Measurements from ENCODE around the gene ADGRV1. TPM values are rescaled to one million over a fixed set of nuclear protein-coding genes. Genes with fewer than 3 reads are reported as not detected.
"Not testable (repeated sequence)": the region's sequence is repeated elsewhere in the genome, so short reads cannot be mapped to it uniquely, and the experiment has no call there.

Gene ADGRV1
- total RNA-seq, 4 donors from 2014 or later, result 6.0 to 37.0 (median 10.6) TPM

DNA sequence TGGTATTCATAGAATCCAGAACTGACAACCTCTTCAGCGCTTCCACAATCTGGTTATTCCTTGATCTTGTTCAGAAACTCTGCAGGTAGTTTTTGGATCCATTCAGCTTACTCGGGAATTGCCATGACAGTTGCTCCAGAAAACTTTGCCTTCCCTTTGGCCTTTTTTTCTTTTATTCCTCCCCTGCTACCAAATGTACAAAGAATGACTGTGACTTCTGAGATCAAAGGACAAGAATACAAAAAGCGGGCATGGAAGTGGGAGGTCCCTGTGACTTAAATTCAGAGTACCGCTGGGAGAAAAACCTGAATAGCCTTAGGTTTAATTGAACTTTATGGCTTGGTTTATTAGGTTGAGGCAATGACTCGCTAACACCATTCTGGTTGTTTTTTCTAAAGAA, 59.5 kb downstream of the ADGRV1 start:
- intact Hi-C loops (cut with DNase I; ENCODE audit: low total_unique reads) (no loop called here), in situ Hi-C loops (cut with MboI; ENCODE audit: low pct_ligation_motif_present in 1 of 4, low pct_unique_long_range_greater_than_20kb in 1 of 4, low sequenced_read_pairs in 3 of 4) (no loop called here)
- TF ChIP-seq POLR2AphosphoS5 (IDR thresholded peaks at IDR 0.05) (no peak), EP300 (IDR thresholded peaks at IDR 0.05; ENCODE audit: low read depth) (no peak)
- TF ChIP-seq, protein P1, sequence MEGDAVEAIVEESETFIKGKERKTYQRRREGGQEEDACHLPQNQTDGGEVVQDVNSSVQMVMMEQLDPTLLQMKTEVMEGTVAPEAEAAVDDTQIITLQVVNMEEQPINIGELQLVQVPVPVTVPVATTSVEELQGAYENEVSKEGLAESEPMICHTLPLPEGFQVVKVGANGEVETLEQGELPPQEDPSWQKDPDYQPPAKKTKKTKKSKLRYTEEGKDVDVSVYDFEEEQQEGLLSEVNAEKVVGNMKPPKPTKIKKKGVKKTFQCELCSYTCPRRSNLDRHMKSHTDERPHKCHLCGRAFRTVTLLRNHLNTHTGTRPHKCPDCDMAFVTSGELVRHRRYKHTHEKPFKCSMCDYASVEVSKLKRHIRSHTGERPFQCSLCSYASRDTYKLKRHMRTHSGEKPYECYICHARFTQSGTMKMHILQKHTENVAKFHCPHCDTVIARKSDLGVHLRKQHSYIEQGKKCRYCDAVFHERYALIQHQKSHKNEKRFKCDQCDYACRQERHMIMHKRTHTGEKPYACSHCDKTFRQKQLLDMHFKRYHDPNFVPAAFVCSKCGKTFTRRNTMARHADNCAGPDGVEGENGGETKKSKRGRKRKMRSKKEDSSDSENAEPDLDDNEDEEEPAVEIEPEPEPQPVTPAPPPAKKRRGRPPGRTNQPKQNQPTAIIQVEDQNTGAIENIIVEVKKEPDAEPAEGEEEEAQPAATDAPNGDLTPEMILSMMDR (IDR thresholded peaks at IDR 0.05), result no peak
- no peak for DNase-seq
- Histone ChIP-seq H3K27me3 (no peaks in the 10 kb centered on the region), H3K27ac (no peak overlapping the region), H3K4me3 (no peak overlapping the region), H3K9me3 (no peaks in the 10 kb centered on the region), H3K36me3 (no peaks in the 10 kb centered on the region), H3K4me1 (no peaks in the 10 kb centered on the region)
- 26 to 48% methylated on average over 5 of the region's 5 CpGs for WGBS, 2 donors (ENCODE audit: low coverage in 1 of 2)

DNA sequence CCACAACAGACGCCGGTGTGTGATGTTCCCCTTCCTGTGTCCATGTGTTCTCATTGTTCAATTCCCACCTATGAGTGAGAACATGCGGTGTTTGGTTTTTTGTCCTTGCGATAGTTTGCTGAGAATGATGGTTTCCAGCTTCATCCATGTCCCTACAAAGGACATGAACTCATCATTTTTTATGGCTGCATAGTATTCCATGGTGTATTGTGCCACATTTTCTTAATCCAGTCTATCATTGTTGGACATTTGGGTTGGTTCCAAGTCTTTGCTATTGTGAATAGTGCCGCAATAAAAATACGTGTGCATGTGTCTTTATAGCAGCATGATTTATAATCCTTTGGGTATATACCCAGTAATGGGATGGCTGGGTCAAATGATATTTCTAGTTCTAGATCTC, 61.2 kb downstream of the ADGRV1 start:
- H3K36me3 ChIP-seq; H3K27ac ChIP-seq; in situ Hi-C loops (cut with MboI; ENCODE audit: low pct_ligation_motif_present in 1 of 4, low pct_unique_long_range_greater_than_20kb in 1 of 4, low sequenced_read_pairs in 3 of 4); DNase-seq; H3K9me3 ChIP-seq; H3K4me3 ChIP-seq; H3K27me3 ChIP-seq; H3K4me1 ChIP-seq; intact Hi-C loops (cut with DNase I; ENCODE audit: low total_unique reads): not testable (repeated sequence)
- WGBS, 2 donors (ENCODE audit: low coverage in 1 of 2), result 89% methylated on average over 6 of the region's 6 CpGs; no CpG with 5 or more reads in 1 of the 2 donors

DNA sequence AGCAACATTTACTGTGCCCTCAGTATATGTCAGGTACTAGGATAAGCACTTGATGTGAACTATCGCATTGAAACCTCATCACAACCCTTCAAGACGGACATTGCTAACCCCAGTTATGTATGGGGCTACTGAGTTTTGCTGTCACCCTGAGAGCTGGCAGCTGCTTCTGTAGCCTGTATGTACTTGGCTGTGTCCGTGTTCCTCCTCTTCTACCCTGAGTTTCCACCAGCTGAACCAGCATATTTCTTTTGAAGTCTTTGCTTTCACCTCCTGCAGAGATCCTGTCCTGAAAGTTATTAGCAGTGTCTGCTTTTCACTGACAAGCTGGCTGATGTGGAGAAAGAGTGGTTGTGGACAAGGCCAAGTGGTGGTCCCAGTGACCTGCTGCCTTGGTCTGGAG, 63.3 kb downstream of the ADGRV1 start:
- TF ChIP-seq, protein P1 (IDR thresholded peaks at IDR 0.05), result no peak
- no peak for TF ChIP-seq POLR2AphosphoS5 (IDR thresholded peaks at IDR 0.05)
- TF ChIP-seq POLR2A (IDR thresholded peaks at IDR 0.05), result no peak
- no peak for TF ChIP-seq EP300 (IDR thresholded peaks at IDR 0.05; ENCODE audit: low read depth)
- DNase-seq, result no peak
- no peak overlapping the region for H3K4me3 ChIP-seq
- intact Hi-C loops (cut with DNase I; ENCODE audit: low total_unique reads) (no loop called here), in situ Hi-C loops (cut with MboI; ENCODE audit: low pct_ligation_motif_present in 1 of 4, low pct_unique_long_range_greater_than_20kb in 1 of 4, low sequenced_read_pairs in 3 of 4) (no loop called here)
- WGBS, 2 donors (ENCODE audit: low coverage in 1 of 2), result 60 to 76% methylated on average over 1 to 3 of the region's 3 CpGs
- H3K9me3 ChIP-seq, result no peaks in the 10 kb centered on the region
- H3K27me3 ChIP-seq, result no peaks in the 10 kb centered on the region
- no peak overlapping the region for H3K27ac ChIP-seq
- H3K4me1 ChIP-seq, result no peaks in the 10 kb centered on the region
- no peaks in the 10 kb centered on the region for H3K36me3 ChIP-seq

DNA sequence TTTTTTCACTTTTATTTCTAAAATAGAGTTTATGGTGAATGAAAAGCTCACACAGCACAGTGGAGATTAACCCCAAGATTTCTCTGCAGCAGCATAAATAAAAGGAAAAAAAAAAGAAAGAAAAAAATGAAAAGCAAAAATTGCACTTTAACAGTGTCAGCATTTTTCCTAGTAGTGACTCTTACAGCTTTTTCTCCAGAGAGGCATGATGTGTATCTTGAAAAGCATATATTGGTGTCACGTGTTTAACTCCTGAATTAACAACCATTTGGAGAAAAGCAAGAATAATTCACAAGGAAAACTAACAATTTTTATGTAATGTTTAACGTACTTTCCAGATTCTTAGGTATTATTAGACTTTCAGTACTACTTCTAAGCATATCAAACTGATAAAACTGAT, 67.9 kb downstream of the ADGRV1 start:
- in situ Hi-C loops (cut with MboI; ENCODE audit: low pct_ligation_motif_present in 1 of 4, low pct_unique_long_range_greater_than_20kb in 1 of 4, low sequenced_read_pairs in 3 of 4) (no loop called here), intact Hi-C loops (cut with DNase I; ENCODE audit: low total_unique reads) (no loop called here)
- DNase-seq, result no peak
- Histone ChIP-seq H3K4me1 (no peaks in the 10 kb centered on the region), H3K27me3 (no peaks in the 10 kb centered on the region), H3K4me3 (no peak overlapping the region), H3K36me3 (no peaks in the 10 kb centered on the region), H3K9me3 (no peaks in the 10 kb centered on the region), H3K27ac (no peak overlapping the region)
- WGBS, 2 donors (ENCODE audit: low coverage in 1 of 2), result 71 to 75% methylated on average over 2 of the region's 2 CpGs
- TF ChIP-seq EP300 (IDR thresholded peaks at IDR 0.05; ENCODE audit: low read depth) (no peak), POLR2A (IDR thresholded peaks at IDR 0.05) (no peak)
- TF ChIP-seq, protein P1 (IDR thresholded peaks at IDR 0.05), result no peak

DNA sequence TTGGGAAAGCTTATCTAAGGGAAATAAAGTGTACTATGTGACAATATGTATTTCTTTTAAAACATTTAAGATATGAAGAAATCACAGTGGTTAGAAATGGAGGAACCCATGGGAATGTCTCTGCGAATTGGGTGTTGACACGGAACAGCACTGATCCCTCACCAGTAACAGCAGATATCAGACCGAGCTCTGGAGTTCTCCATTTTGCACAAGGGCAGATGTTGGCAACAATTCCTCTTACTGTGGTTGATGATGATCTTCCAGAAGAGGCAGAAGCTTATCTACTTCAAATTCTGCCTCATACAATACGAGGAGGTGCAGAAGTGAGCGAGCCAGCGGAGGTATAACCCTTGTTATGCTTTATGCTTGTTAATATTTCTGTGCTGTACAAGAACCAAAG, 69.9 kb downstream of the ADGRV1 start:
- 83 to 86% methylated on average over 1 to 6 of the region's 6 CpGs for WGBS, 2 donors (ENCODE audit: low coverage in 1 of 2)
- Histone ChIP-seq H3K27me3 (no peaks in the 10 kb centered on the region), H3K4me3 (no peak overlapping the region), H3K36me3 (no peaks in the 10 kb centered on the region), H3K9me3 (no peaks in the 10 kb centered on the region), H3K4me1 (no peaks in the 10 kb centered on the region), H3K27ac (no peak overlapping the region)
- intact Hi-C loops (cut with DNase I; ENCODE audit: low total_unique reads) (no loop called here), in situ Hi-C loops (cut with MboI; ENCODE audit: low pct_ligation_motif_present in 1 of 4, low pct_unique_long_range_greater_than_20kb in 1 of 4, low sequenced_read_pairs in 3 of 4) (no loop called here)
- no peak for DNase-seq
- TF ChIP-seq EP300 (IDR thresholded peaks at IDR 0.05; ENCODE audit: low read depth) (no peak), POLR2AphosphoS5 (IDR thresholded peaks at IDR 0.05) (no peak), POLR2A (IDR thresholded peaks at IDR 0.05) (no peak)
- TF ChIP-seq, protein P1 (IDR thresholded peaks at IDR 0.05), result no peak
